ENCODE data around the gene VMP1. TPM values are rescaled to one million over a fixed set of nuclear protein-coding genes. Genes with fewer than 3 reads are reported as not detected.
"Not testable (repeated sequence)": the region's sequence is repeated elsewhere in the genome, so short reads cannot be mapped to it uniquely, and the experiment has no call there.

Gene VMP1
- total and polyA plus RNA-seq, 2 donors (not counting 1 experiment from before 2014, with no cell fraction given) = 20.4 to 83.5 TPM

- no peaks in the 10 kb centered on the region for H3K9me3 Mint-ChIP-seq (ENCODE audit: insufficient read depth)
- no peaks in the 10 kb centered on the region for H3K79me2 ChIP-seq (ENCODE audit: control insufficient read depth, insufficient read depth, low read length)
- ChIA-PET POLR2A (interaction anchor here (0.7 to 3.1 kb wide), 3 partner anchors 10 to 61 kb away, joined by 3 to 24 read pairs (median 3); no protein-coding TSS in a partner anchor), CTCF (interaction anchor here (1.6 to 3.2 kb wide), 4 partner anchors 10 to 62 kb away, joined by 3 to 15 read pairs (median 10); partner anchors contain the start of genes RPS6KB1 and TUBD1)
- H3K9me3 ChIP-seq (ENCODE audit: control extremely low read depth in 1 of 3, control insufficient read depth in 2 of 3, insufficient read depth in 1 of 3, low read length in 2 of 3) = no peaks in the 10 kb centered on the region
- H3K27ac ChIP-seq (ENCODE audit: low read length in 2 of 2) = peak overlapping the region in 1 of 2 donors; percentile 43
- peaks cover 51% of the 10 kb centered on the region for H3K4me1 Mint-ChIP-seq
- H3K36me3 ChIP-seq (replicated peaks in 1 of 2; ENCODE audit: control extremely low read depth in 1 of 2, control insufficient read depth in 1 of 2, extremely low read depth in 1 of 2, insufficient read depth in 2 of 2, low read length in 1 of 2) = no peaks in the 10 kb centered on the region
- no peaks in the 10 kb centered on the region for H4K20me1 ChIP-seq (ENCODE audit: control insufficient read depth, insufficient read depth, low read length, poor library complexity, severe bottlenecking)
- H3K9ac ChIP-seq (ENCODE audit: low read length) = peak overlapping the region; percentile 50
- peak overlapping the region; percentile 64 for H3K4me3 Mint-ChIP-seq
- H2AFZ ChIP-seq (ENCODE audit: insufficient read depth, low read depth, low read length, poor library complexity, severe bottlenecking) = peak overlapping the region; percentile 18
- H3K4me1 ChIP-seq (ENCODE audit: control insufficient read depth in 2 of 2, insufficient read depth in 2 of 2, low read length in 2 of 2) = peaks cover 42 to 54% of the 10 kb centered on the region in 2 donors
- DNase-seq (peak; percentile 55), ATAC-seq (ENCODE audit: low read depth) (peak; percentile 49)
- TF ChIP-seq EZH2 (IDR thresholded peaks at IDR 0.05; ENCODE audit: borderline replicate concordance, insufficient read depth, low read depth, low read length, poor library complexity, severe bottlenecking) = no peak
- TF ChIP-seq CTCF (IDR thresholded peaks at IDR 0.05) = no peak
- H3K27me3 Mint-ChIP-seq = no peaks in the 10 kb centered on the region
- H3K27ac Mint-ChIP-seq = peak overlapping the region; percentile 72
- H3K27me3 ChIP-seq (replicated peaks in 1 of 4; ENCODE audit: control extremely low read depth in 1 of 4, control insufficient read depth in 3 of 4, insufficient read depth in 4 of 4, low read length in 3 of 4) = no peaks in the 10 kb centered on the region
- WGBS (ENCODE audit: insufficient coverage) = no CpG with 5 or more reads among the region's 7 CpGs
- H3K4me2 ChIP-seq (replicated peaks; ENCODE audit: low read depth, low read length, poor library complexity, severe bottlenecking) = peak overlapping the region; percentile 57
- H3K4me3 ChIP-seq (ENCODE audit: control extremely low read depth in 1 of 5, extremely low read depth in 1 of 5, insufficient read depth in 1 of 5, low read depth in 2 of 5, low read length in 4 of 5) = no peak overlapping the region
- intact Hi-C loops (cut with micrococcal nuclease) = loop anchor here (10.0 kb wide), 1 partner anchor 224 kb away; no protein-coding TSS in a partner anchor
Measured at GRCh38 chr17:59848778-59849177, 141.3 kb downstream of the VMP1 start.

GRCh38 chr17:59850311-59850710 is 142.9 kb downstream of the VMP1 start:
- peaks cover 39 to 50% of the 10 kb centered on the region in 2 donors for H3K4me1 ChIP-seq (ENCODE audit: control insufficient read depth in 2 of 2, insufficient read depth in 2 of 2, low read length in 2 of 2)

More at GRCh38 chr17:59850311-59850710, 142.9 kb downstream of the VMP1 start:
- intact Hi-C loops (cut with micrococcal nuclease); H3K4me3 Mint-ChIP-seq; DNase-seq; H2AFZ ChIP-seq (ENCODE audit: insufficient read depth, low read depth, low read length, poor library complexity, severe bottlenecking); H3K9me3 Mint-ChIP-seq (ENCODE audit: insufficient read depth); H3K27me3 Mint-ChIP-seq; H3K27me3 ChIP-seq (replicated peaks in 1 of 4; ENCODE audit: control extremely low read depth in 1 of 4, control insufficient read depth in 3 of 4, insufficient read depth in 4 of 4, low read length in 3 of 4); H3K79me2 ChIP-seq (ENCODE audit: control insufficient read depth, insufficient read depth, low read length); H4K20me1 ChIP-seq (ENCODE audit: control insufficient read depth, insufficient read depth, low read length, poor library complexity, severe bottlenecking); H3K4me3 ChIP-seq (ENCODE audit: control extremely low read depth in 1 of 5, extremely low read depth in 1 of 5, insufficient read depth in 1 of 5, low read depth in 2 of 5, low read length in 4 of 5); H3K4me2 ChIP-seq (replicated peaks; ENCODE audit: low read depth, low read length, poor library complexity, severe bottlenecking); H3K27ac Mint-ChIP-seq; H3K9ac ChIP-seq (ENCODE audit: low read length); ATAC-seq (ENCODE audit: low read depth); H3K27ac ChIP-seq (ENCODE audit: low read length in 2 of 2); H3K36me3 ChIP-seq (replicated peaks in 1 of 2; ENCODE audit: control extremely low read depth in 1 of 2, control insufficient read depth in 1 of 2, extremely low read depth in 1 of 2, insufficient read depth in 2 of 2, low read length in 1 of 2); H3K9me3 ChIP-seq (ENCODE audit: control extremely low read depth in 1 of 3, control insufficient read depth in 2 of 3, insufficient read depth in 1 of 3, low read length in 2 of 3): not testable (repeated sequence)
- 98% methylated on average over 11 of the region's 15 CpGs for WGBS (ENCODE audit: insufficient coverage)
- ChIA-PET CTCF (interaction anchor here (0.6 to 4.0 kb wide), 5 partner anchors 12 to 80 kb away, joined by 3 to 22 read pairs (median 8); no protein-coding TSS in a partner anchor), POLR2A (interaction anchor here (0.6 to 0.8 kb wide), 4 partner anchors 13 to 1977 kb away, joined by 3 to 8 read pairs (median 4); no protein-coding TSS in a partner anchor)
- H3K4me1 Mint-ChIP-seq = peaks cover 45% of the 10 kb centered on the region

All from B cell (primary cell).